Activated CD8-positive, alpha-beta T cell treated with anti-CD3 and anti-CD28 coated beads for 36 hours (primary cell): ENCODE measurements around the gene SSPN. TPM values are rescaled to one million over a fixed set of nuclear protein-coding genes. Genes with fewer than 3 reads are reported as not detected.

ENCODE experiments used
- ATAC-seq: fragments of 200-7000 bp; cut with Tn5 transposase; one replicate; pipeline ENCODE4 v1.10.0; 2021; ENCODE audit warnings: mild to moderate bottlenecking, moderate library complexity
- CTCF ChIA-PET: fragments of 350-600 bp; sonication (Branson Sonifier 250); formaldehyde crosslinking; loops from one replicate; lab custom pipeline; 2021; ENCODE audit warnings: antibody characterized with exemption; lab: Charles Lee
- POLR2A ChIA-PET: fragments of 350-600 bp; sonication (Branson Sonifier 250); formaldehyde crosslinking; loops from one replicate; lab custom pipeline; 2021; ENCODE audit warnings: antibody characterized with exemption; lab: Charles Lee
- DNase-seq: peaks from one replicate; pipeline ENCODE4 v3.0.0-alpha.2; 2020
- H3K27ac Mint-ChIP-seq: one replicate; pipeline ENCODE4 v1.8.0; 2021; ENCODE audit warnings: mild to moderate bottlenecking, mixed read lengths
- H3K27me3 Mint-ChIP-seq: one replicate; pipeline ENCODE4 v1.8.0; 2021; ENCODE audit warnings: mixed read lengths
- H3K36me3 Mint-ChIP-seq: one replicate; pipeline ENCODE4 v1.8.0; 2021; ENCODE audit warnings: low read depth, mixed read lengths
- H3K4me1 Mint-ChIP-seq: one replicate; pipeline ENCODE4 v1.8.0; 2021; ENCODE audit warnings: low read depth, mixed read lengths
- H3K4me3 Mint-ChIP-seq: one replicate; pipeline ENCODE4 v1.8.0; 2021; ENCODE audit warnings: mild to moderate bottlenecking, moderate library complexity, mixed read lengths
- H3K9me3 Mint-ChIP-seq: one replicate; pipeline ENCODE4 v1.8.0; 2021; ENCODE audit warnings: mixed read lengths
- intact Hi-C: fragments of 100-400 bp; cut with micrococcal nuclease; formaldehyde crosslinking; loops from one replicate; pipeline ENCODE4 v1.10.0; 2022
- total RNA-seq, 2 experiments: library from RNA; stranded (reverse); gene quantifications; one replicate each; pipeline ENCODE4 v1.2.3, GENCODE V29; 2021
- TF ChIP-seq, protein P1 (sequence below): fragments of 200-600 bp; IDR thresholded peaks from one replicate; pipeline ENCODE4 v1.8.0; 2022; ENCODE audit warnings: antibody characterized with exemption, mild to moderate bottlenecking

Gene SSPN
- total RNA-seq, 2 experiments from 2014 or later: not detected

DNA sequence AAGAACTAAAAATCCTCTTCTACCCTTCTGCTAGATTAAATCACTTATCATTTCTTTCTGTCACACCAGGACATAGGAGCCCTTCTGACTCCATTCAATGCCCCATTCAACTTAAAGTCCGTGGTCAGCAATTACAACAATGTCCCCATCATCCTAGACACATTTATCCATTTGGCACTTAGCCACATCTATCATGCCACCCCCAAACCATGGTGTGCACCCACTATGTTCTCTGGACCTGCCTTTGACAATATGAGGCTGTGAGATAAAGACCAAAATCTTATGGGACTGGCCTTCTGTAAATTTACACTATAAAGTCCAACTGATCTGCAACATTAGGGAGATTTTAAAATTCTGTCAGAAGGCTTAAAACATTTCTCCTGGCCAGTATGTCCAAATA lies 104.4 kb downstream of the SSPN start:
- intact Hi-C loops: no loop called here
- peaks cover 16% of the 10 kb centered on the region for H3K27me3 Mint-ChIP-seq
- TF ChIP-seq, protein P1, sequence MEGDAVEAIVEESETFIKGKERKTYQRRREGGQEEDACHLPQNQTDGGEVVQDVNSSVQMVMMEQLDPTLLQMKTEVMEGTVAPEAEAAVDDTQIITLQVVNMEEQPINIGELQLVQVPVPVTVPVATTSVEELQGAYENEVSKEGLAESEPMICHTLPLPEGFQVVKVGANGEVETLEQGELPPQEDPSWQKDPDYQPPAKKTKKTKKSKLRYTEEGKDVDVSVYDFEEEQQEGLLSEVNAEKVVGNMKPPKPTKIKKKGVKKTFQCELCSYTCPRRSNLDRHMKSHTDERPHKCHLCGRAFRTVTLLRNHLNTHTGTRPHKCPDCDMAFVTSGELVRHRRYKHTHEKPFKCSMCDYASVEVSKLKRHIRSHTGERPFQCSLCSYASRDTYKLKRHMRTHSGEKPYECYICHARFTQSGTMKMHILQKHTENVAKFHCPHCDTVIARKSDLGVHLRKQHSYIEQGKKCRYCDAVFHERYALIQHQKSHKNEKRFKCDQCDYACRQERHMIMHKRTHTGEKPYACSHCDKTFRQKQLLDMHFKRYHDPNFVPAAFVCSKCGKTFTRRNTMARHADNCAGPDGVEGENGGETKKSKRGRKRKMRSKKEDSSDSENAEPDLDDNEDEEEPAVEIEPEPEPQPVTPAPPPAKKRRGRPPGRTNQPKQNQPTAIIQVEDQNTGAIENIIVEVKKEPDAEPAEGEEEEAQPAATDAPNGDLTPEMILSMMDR: no peak
- no peak overlapping the region for H3K27ac Mint-ChIP-seq
- H3K36me3 Mint-ChIP-seq: no peaks in the 10 kb centered on the region
- no peak overlapping the region for H3K4me3 Mint-ChIP-seq
- ChIA-PET POLR2A (no interaction called here), CTCF (interaction anchor here (1.2 kb wide), 1 partner anchor 11 kb away, joined by 3 read pairs; no protein-coding TSS in a partner anchor)
- peaks cover 28% of the 10 kb centered on the region for H3K4me1 Mint-ChIP-seq
- H3K9me3 Mint-ChIP-seq: no peaks in the 10 kb centered on the region
- ATAC-seq (no peak), DNase-seq (no peak)

Other genes starting within 250 kb of the SSPN start
- not detected for gene RASSF8, start 236.9 kb upstream of the SSPN start, total RNA-seq
- not detected for gene BHLHE41, start 70.5 kb upstream of the SSPN start, total RNA-seq